Muscle layer of colon (tissue), 2 donors: ENCODE results near the gene FAM163A.

Experiments used
- H3K27ac ChIP-seq: one replicate; pipeline ENCODE4 v1.7.0; 2013; ENCODE audit warnings: low read depth, mild to moderate bottlenecking, low read length, moderate library complexity
- H3K27me3 ChIP-seq, 2 donors: one replicate each; pipeline ENCODE4 v1.7.0; 2013; ENCODE audit warnings: low read length in 2 of 2, mild to moderate bottlenecking in 2 of 2; ENCODE audit not compliant: insufficient read depth in 2 of 2, control insufficient read depth in 1 of 2
- H3K36me3 ChIP-seq: one replicate; pipeline ENCODE4 v1.7.0; 2013; ENCODE audit warnings: mild to moderate bottlenecking, low read length; ENCODE audit not compliant: insufficient read depth
- H3K4me1 ChIP-seq: one replicate; pipeline ENCODE4 v1.7.0; 2013; ENCODE audit warnings: mild to moderate bottlenecking, low read length; ENCODE audit not compliant: insufficient read depth
- H3K4me3 ChIP-seq, 2 donors: one replicate each; pipeline ENCODE4 v1.7.0; 2013; ENCODE audit warnings: low read length in 2 of 2, low read depth in 1 of 2, mild to moderate bottlenecking in 1 of 2, moderate library complexity in 1 of 2
- H3K9ac ChIP-seq: one replicate; pipeline ENCODE4 v1.7.0; 2013; ENCODE audit warnings: low read length
- H3K9me3 ChIP-seq: one replicate; pipeline ENCODE4 v1.7.0; 2013; ENCODE audit warnings: mild to moderate bottlenecking, low read length
- donor health status: abdominal sarcoma.
- donor health status: Adenocarcinoma of cecum.

Gene FAM163A

GRCh38 chr1:179809506-179810366, 66.6 kb downstream of the FAM163A start:
- no peaks in the 10 kb centered on the region for H3K36me3 ChIP-seq
- H3K27ac ChIP-seq, result no peak overlapping the region
- H3K4me1 ChIP-seq, result peaks cover 5% of the 10 kb centered on the region
- H3K9me3 ChIP-seq, result no peaks in the 10 kb centered on the region
- no peak overlapping the region for H3K9ac ChIP-seq
- no peaks in the 10 kb centered on the region for H3K27me3 ChIP-seq
- no peak overlapping the region for H3K4me3 ChIP-seq

GRCh38 chr1:179810367-179810715, 67.2 kb downstream of the FAM163A start:
- no peaks in the 10 kb centered on the region for H3K27me3 ChIP-seq
- H3K36me3 ChIP-seq, result no peaks in the 10 kb centered on the region
- H3K4me1 ChIP-seq, result peaks cover 10% of the 10 kb centered on the region
- H3K9me3 ChIP-seq, result no peaks in the 10 kb centered on the region
- no peak overlapping the region for H3K4me3 ChIP-seq
- no peak overlapping the region for H3K27ac ChIP-seq
- H3K9ac ChIP-seq, result no peak overlapping the region

GRCh38 chr1:179812501-179813292, 69.6 kb downstream of the FAM163A start:
- Histone ChIP-seq H3K4me3 (no peak overlapping the region), H3K36me3 (no peaks in the 10 kb centered on the region), H3K4me1 (peaks cover 15% of the 10 kb centered on the region), H3K27me3 (no peaks in the 10 kb centered on the region), H3K9ac (no peak overlapping the region), H3K9me3 (no peaks in the 10 kb centered on the region), H3K27ac (no peak overlapping the region)

GRCh38 chr1:179813626-179814545, 70.8 kb downstream of the FAM163A start:
- Histone ChIP-seq H3K36me3 (no peaks in the 10 kb centered on the region), H3K4me1 (peaks cover 15% of the 10 kb centered on the region), H3K9ac (no peak overlapping the region), H3K27ac (no peak overlapping the region), H3K9me3 (no peaks in the 10 kb centered on the region), H3K27me3 (no peaks in the 10 kb centered on the region), H3K4me3 (peak overlapping the region in 1 of 2 donors; percentile 96)

GRCh38 chr1:179814546-179814838, 71.4 kb downstream of the FAM163A start:
- no peaks in the 10 kb centered on the region for H3K9me3 ChIP-seq
- H3K36me3 ChIP-seq, result no peaks in the 10 kb centered on the region
- no peak overlapping the region for H3K9ac ChIP-seq
- peaks cover 15% of the 10 kb centered on the region for H3K4me1 ChIP-seq
- H3K27me3 ChIP-seq, result no peaks in the 10 kb centered on the region
- no peak overlapping the region for H3K27ac ChIP-seq
- H3K4me3 ChIP-seq, result peak overlapping the region in 1 of 2 donors; percentile 96

GRCh38 chr1:179815641-179816040, 72.5 kb downstream of the FAM163A start:
- Histone ChIP-seq H3K36me3 (no peaks in the 10 kb centered on the region), H3K9ac (no peak overlapping the region), H3K4me3 (peak overlapping the region in 1 of 2 donors; percentile 96), H3K27me3 (no peaks in the 10 kb centered on the region), H3K9me3 (no peaks in the 10 kb centered on the region), H3K4me1 (peaks cover 15% of the 10 kb centered on the region), H3K27ac (no peak overlapping the region)

GRCh38 chr1:179816196-179816960, 73.3 kb downstream of the FAM163A start:
- no peak overlapping the region for H3K4me3 ChIP-seq
- no peaks in the 10 kb centered on the region for H3K36me3 ChIP-seq
- no peak overlapping the region for H3K9ac ChIP-seq
- H3K27me3 ChIP-seq, result no peaks in the 10 kb centered on the region
- no peaks in the 10 kb centered on the region for H3K9me3 ChIP-seq
- peaks cover 15% of the 10 kb centered on the region for H3K4me1 ChIP-seq
- H3K27ac ChIP-seq, result no peak overlapping the region

GRCh38 chr1:179817056-179817455, 74.0 kb downstream of the FAM163A start:
- Histone ChIP-seq H3K36me3 (no peaks in the 10 kb centered on the region), H3K27me3 (no peaks in the 10 kb centered on the region), H3K27ac (no peak overlapping the region), H3K9ac (no peak overlapping the region), H3K4me1 (peaks cover 15% of the 10 kb centered on the region), H3K4me3 (no peak overlapping the region), H3K9me3 (no peaks in the 10 kb centered on the region)

- Histone ChIP-seq H3K9ac (no peak overlapping the region), H3K4me3 (no peak overlapping the region), H3K27me3 (no peaks in the 10 kb centered on the region), H3K36me3 (no peaks in the 10 kb centered on the region), H3K27ac (no peak overlapping the region), H3K9me3 (no peaks in the 10 kb centered on the region), H3K4me1 (peaks cover 15% of the 10 kb centered on the region)
Observed at GRCh38 chr1:179817789-179818188, 74.7 kb downstream of the FAM163A start.

- Histone ChIP-seq H3K27ac (no peak overlapping the region), H3K4me3 (no peak overlapping the region), H3K27me3 (no peaks in the 10 kb centered on the region), H3K9ac (no peak overlapping the region), H3K4me1 (peaks cover 15% of the 10 kb centered on the region), H3K36me3 (no peaks in the 10 kb centered on the region), H3K9me3 (no peaks in the 10 kb centered on the region)
Observed at GRCh38 chr1:179818260-179818659, 75.2 kb downstream of the FAM163A start.
